Right hindlimb (tissue), 1 donor: ENCODE data around the gene SV2C.
"Not testable (repeated sequence)": the region's sequence is repeated elsewhere in the genome, so short reads cannot be mapped to it uniquely, and the experiment has no call there.

ENCODE experiments used
- DNase-seq: peaks from one replicate; pipeline ENCODE4 v3.0.0-alpha.2; 2018

The SV2C gene

GRCh38 chr5:76356887-76357286 lies 273.7 kb downstream of the SV2C start:
- no peak for DNase-seq

GRCh38 chr5:76363352-76364225 lies 280.4 kb downstream of the SV2C start:
- DNase-seq = peak; percentile 37

- no peak for DNase-seq
Observed at GRCh38 chr5:76364226-76364589, 281.0 kb downstream of the SV2C start.

- no peak for DNase-seq
Observed at GRCh38 chr5:76365561-76365960, 282.4 kb downstream of the SV2C start.

- DNase-seq = no peak
Observed at GRCh38 chr5:76366596-76366995, 283.4 kb downstream of the SV2C start.

- DNase-seq = no peak
Observed at GRCh38 chr5:76367623-76368371, 284.6 kb downstream of the SV2C start.

- no peak for DNase-seq
Observed at GRCh38 chr5:76368941-76369340, 285.8 kb downstream of the SV2C start.

GRCh38 chr5:76369668-76370067 lies 286.5 kb downstream of the SV2C start:
- DNase-seq = not testable (repeated sequence)

- DNase-seq = no peak
Observed at GRCh38 chr5:76371960-76372322, 288.8 kb downstream of the SV2C start.

GRCh38 chr5:76372323-76373054 lies 289.3 kb downstream of the SV2C start:
- DNase-seq = no peak

- DNase-seq = no peak
Observed at GRCh38 chr5:76376148-76376865, 293.1 kb downstream of the SV2C start.

GRCh38 chr5:76376866-76377230 lies 293.7 kb downstream of the SV2C start:
- DNase-seq = no peak

- DNase-seq = no peak
Observed at GRCh38 chr5:76378355-76378754, 295.2 kb downstream of the SV2C start.

- no peak for DNase-seq
Observed at GRCh38 chr5:76379316-76379715, 296.1 kb downstream of the SV2C start.

GRCh38 chr5:76379855-76380254 lies 296.7 kb downstream of the SV2C start:
- DNase-seq = no peak

- DNase-seq = no peak
Observed at GRCh38 chr5:76380346-76381066, 297.3 kb downstream of the SV2C start.

GRCh38 chr5:76383126-76383832 lies 300.1 kb downstream of the SV2C start:
- no peak for DNase-seq

GRCh38 chr5:76384189-76384588 lies 301.0 kb downstream of the SV2C start:
- DNase-seq = no peak

GRCh38 chr5:76384705-76385104 lies 301.5 kb downstream of the SV2C start:
- DNase-seq = no peak

GRCh38 chr5:76385540-76385939 lies 302.4 kb downstream of the SV2C start:
- no peak for DNase-seq

- no peak for DNase-seq
Observed at GRCh38 chr5:76386360-76386759, 303.2 kb downstream of the SV2C start.

- no peak for DNase-seq
Observed at GRCh38 chr5:76388236-76388635, 305.1 kb downstream of the SV2C start.
